Neuron (in vitro differentiated cells): Measurements from ENCODE around the gene LRRC4C.

Experiments used
- H2AFZ ChIP-seq: one replicate; pipeline ENCODE4 v1.6.1; 2013; ENCODE audit warnings: low read depth, mild to moderate bottlenecking, inconsistent platforms, low read length, moderate library complexity
- H3K27me3 ChIP-seq: one replicate; pipeline ENCODE4 v1.6.1; 2013; ENCODE audit warnings: low read length; ENCODE audit not compliant: insufficient read depth
- H3K36me3 ChIP-seq: one replicate; pipeline ENCODE4 v1.6.1; 2013; ENCODE audit warnings: low read length; ENCODE audit not compliant: insufficient read depth
- H3K4me1 ChIP-seq: one replicate; pipeline ENCODE4 v1.6.1; 2013; ENCODE audit warnings: low read length; ENCODE audit not compliant: insufficient read depth
- H3K4me3 ChIP-seq: 2 replicates; pipeline ENCODE4 v1.5.1; 2013; ENCODE audit warnings: mild to moderate bottlenecking, low read length, moderate library complexity
- H3K9me3 ChIP-seq: one replicate; pipeline ENCODE4 v1.6.1; 2013; ENCODE audit warnings: low read length

LRRC4C gene

GRCh38 chr11:41307296-41308080 is 152.0 kb downstream of the LRRC4C start:
- peaks cover 40% of the 10 kb centered on the region for H3K4me1 ChIP-seq
- H3K9me3 ChIP-seq = no peaks in the 10 kb centered on the region
- no peaks in the 10 kb centered on the region for H3K27me3 ChIP-seq
- no peak overlapping the region for H3K4me3 ChIP-seq
- H3K36me3 ChIP-seq = no peaks in the 10 kb centered on the region
- no peak overlapping the region for H2AFZ ChIP-seq

DNA sequence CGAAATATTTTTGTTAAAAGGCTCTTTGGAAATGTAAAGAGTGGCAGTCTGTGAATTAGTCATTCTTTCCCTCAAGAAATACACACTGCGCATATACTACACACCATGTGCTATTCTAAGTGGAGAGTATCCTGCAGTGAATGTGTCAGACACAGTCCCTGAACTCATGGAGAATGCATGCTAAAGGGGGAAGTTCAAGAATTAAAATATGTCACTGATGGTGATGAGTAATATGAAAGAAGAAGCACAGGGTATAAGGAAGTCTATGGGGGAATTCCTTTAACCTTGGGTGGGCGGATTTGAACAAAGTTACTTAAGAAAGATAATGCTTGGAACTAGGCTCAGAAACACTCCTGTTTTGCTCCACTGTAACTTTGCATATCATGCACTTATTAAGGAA is 153.0 kb downstream of the LRRC4C start:
- Histone ChIP-seq H3K4me1 (peaks cover 40% of the 10 kb centered on the region), H3K9me3 (no peaks in the 10 kb centered on the region), H2AFZ (no peak overlapping the region), H3K4me3 (no peak overlapping the region), H3K36me3 (no peaks in the 10 kb centered on the region), H3K27me3 (no peaks in the 10 kb centered on the region)

DNA sequence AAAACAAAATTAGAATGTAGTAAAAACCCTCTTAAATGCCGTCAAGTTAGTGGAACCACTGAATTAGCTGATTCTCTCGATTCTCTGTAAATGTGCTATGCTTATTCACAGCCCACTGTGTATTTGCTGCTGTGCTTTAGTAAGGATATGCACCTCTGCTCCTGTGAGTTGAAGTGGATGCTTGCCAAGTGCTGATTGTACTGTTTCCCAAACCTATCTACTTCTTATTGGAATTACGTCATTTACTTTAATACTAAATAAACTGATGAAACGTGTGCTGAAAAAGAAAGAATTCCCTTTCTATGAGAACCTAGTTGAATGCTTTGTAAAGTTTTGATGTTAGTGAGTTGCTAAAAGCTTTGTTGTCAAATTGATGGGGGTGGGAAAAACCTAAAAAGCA is 158.4 kb downstream of the LRRC4C start:
- Histone ChIP-seq H3K9me3 (no peaks in the 10 kb centered on the region), H3K4me3 (no peak overlapping the region), H3K27me3 (no peaks in the 10 kb centered on the region), H3K36me3 (no peaks in the 10 kb centered on the region), H3K4me1 (peaks cover 8% of the 10 kb centered on the region), H2AFZ (no peak overlapping the region)

- H3K9me3 ChIP-seq = no peaks in the 10 kb centered on the region
- H3K4me3 ChIP-seq = no peak overlapping the region
- H3K4me1 ChIP-seq = peaks cover 11% of the 10 kb centered on the region
- no peaks in the 10 kb centered on the region for H3K27me3 ChIP-seq
- H2AFZ ChIP-seq = no peak overlapping the region
- no peaks in the 10 kb centered on the region for H3K36me3 ChIP-seq
Observed at GRCh38 chr11:41289408-41289807, 170.0 kb downstream of the LRRC4C start.

DNA sequence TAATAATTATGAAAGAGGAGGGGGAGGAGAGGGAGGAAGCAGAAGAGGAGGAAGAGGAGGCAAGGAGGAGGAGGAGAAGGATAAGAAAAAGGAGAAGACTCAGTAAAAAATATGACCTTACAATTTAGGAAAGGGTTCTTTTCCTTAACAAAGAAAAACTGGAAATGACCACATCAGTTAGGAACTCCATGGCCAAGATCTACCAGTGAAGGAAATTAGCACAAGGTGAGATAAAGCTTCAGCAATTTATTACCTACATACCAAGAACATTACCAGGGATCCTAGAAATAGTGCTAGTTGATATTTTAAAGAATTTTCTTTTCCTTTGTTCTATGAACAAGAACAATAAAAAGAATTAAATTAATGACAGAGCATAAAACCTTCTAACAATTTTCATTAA is 172.7 kb downstream of the LRRC4C start:
- no peaks in the 10 kb centered on the region for H3K9me3 ChIP-seq
- peaks cover 37% of the 10 kb centered on the region for H3K4me1 ChIP-seq
- no peak overlapping the region for H3K4me3 ChIP-seq
- H2AFZ ChIP-seq = no peak overlapping the region
- H3K36me3 ChIP-seq = no peaks in the 10 kb centered on the region
- no peaks in the 10 kb centered on the region for H3K27me3 ChIP-seq

GRCh38 chr11:41284354-41284753 is 175.1 kb downstream of the LRRC4C start:
- H3K27me3 ChIP-seq = no peaks in the 10 kb centered on the region
- H3K9me3 ChIP-seq = no peaks in the 10 kb centered on the region
- H3K4me3 ChIP-seq = no peak overlapping the region
- H3K36me3 ChIP-seq = no peaks in the 10 kb centered on the region
- H2AFZ ChIP-seq = no peak overlapping the region
- H3K4me1 ChIP-seq = peaks cover 52% of the 10 kb centered on the region

- no peak overlapping the region for H2AFZ ChIP-seq
- H3K36me3 ChIP-seq = no peaks in the 10 kb centered on the region
- peaks cover 52% of the 10 kb centered on the region for H3K4me1 ChIP-seq
- no peak overlapping the region for H3K4me3 ChIP-seq
- H3K9me3 ChIP-seq = no peaks in the 10 kb centered on the region
- H3K27me3 ChIP-seq = no peaks in the 10 kb centered on the region
Observed at GRCh38 chr11:41283191-41283930, 176.1 kb downstream of the LRRC4C start.

DNA sequence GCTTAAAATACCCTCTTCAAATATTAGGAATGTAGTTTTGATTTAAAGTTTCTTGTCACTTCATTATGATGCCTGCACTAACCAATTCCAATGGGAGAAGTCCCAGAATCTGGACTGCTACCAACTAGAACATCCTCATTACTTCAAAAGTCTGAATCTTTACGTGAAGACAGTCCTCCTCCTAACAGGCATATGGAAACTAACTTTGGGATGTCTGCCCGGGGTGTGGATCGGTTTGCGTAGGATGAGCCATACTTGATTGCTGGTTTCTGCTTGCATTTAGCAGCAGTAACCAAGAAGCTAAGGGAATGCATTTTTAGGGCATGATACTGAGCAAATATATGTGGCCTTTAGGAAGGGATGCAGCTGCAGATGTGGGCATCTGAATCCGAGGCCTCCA is 177.1 kb downstream of the LRRC4C start:
- H2AFZ ChIP-seq = no peak overlapping the region

DNA sequence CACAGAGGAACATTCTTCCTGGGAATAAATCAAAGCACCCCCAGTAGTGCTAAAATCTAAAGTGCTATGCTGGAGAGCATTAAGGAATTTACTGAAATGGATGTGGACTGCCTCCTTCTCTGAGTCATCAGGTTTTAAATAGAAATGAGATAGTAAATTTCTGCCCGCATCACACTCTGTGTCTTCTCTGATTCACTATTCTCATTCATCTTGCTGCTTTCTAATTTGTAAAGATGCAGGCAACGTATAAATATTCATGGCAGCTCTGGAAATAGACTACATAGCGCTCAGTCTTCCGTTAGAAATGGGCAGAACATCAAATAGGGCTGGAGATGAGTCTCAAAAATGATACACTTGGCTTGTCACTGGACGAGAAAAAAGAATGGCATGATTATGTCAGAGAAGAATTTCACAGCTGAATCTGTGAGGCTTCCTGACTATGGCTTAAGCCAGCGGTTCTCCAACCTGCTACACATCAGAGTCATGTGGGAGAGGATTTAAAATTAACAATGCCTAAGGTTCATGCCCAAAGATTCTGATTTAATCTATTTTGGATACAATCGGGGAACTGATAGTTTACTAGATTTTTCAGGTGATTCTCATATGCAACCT is 178.2 kb downstream of the LRRC4C start:
- Histone ChIP-seq H3K27me3 (no peaks in the 10 kb centered on the region), H2AFZ (no peak overlapping the region), H3K4me3 (no peak overlapping the region), H3K36me3 (no peaks in the 10 kb centered on the region), H3K9me3 (no peaks in the 10 kb centered on the region), H3K4me1 (peaks cover 67% of the 10 kb centered on the region)

More for the DNA sequence above, 177.1 kb downstream of the LRRC4C start:
- H3K27me3 ChIP-seq = no peaks in the 10 kb centered on the region
- peaks cover 55% of the 10 kb centered on the region for H3K4me1 ChIP-seq
- H3K9me3 ChIP-seq = no peaks in the 10 kb centered on the region
- no peak overlapping the region for H3K4me3 ChIP-seq
- no peaks in the 10 kb centered on the region for H3K36me3 ChIP-seq

DNA sequence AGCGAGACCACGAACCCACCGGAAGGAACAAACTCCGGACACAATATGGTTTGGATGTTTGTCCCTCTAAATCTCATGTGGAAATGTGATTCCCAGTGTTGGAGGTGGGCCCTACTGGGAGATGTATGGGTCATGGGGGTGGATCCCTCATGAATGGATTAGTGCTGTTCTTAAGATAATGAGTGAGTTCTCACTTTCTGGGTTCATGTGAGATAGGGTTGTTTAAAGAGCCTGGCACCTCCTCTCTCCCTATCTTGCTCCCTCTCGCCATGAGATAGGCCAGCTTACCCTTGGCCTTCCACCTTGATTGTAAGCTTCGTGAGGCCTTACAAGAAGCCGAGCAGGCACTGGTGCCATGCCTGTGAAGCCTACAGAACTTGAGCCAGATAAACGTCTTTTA is 184.6 kb downstream of the LRRC4C start:
- Histone ChIP-seq H2AFZ (no peak overlapping the region), H3K9me3 (no peaks in the 10 kb centered on the region), H3K4me3 (no peak overlapping the region), H3K36me3 (no peaks in the 10 kb centered on the region), H3K27me3 (no peaks in the 10 kb centered on the region), H3K4me1 (peaks cover 18% of the 10 kb centered on the region)

DNA sequence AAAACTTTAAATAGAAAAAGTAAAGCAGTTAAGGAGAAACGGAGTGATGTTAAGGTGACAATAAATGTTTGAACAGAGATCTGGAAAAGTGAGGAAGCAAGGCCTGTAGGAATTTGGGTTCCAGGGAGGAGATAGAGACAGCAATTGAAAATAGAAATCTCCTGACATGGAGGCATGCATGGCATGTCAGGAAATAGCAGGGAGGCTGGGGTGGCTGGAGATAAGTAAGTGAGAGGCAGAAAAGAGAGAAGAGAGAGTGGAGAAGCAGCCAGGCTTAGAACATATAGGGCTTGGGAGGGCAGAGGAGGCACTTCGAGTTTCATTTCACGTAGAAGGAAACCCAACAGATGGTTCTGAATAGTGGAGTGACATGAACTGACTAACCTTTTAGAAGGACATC is 185.5 kb downstream of the LRRC4C start:
- no peak overlapping the region for H2AFZ ChIP-seq
- H3K36me3 ChIP-seq = no peaks in the 10 kb centered on the region
- no peaks in the 10 kb centered on the region for H3K9me3 ChIP-seq

GRCh38 chr11:41267451-41267850 is 192.0 kb downstream of the LRRC4C start:
- H2AFZ ChIP-seq = no peak overlapping the region
- H3K4me1 ChIP-seq = no peaks in the 10 kb centered on the region
- H3K36me3 ChIP-seq = no peaks in the 10 kb centered on the region
- H3K27me3 ChIP-seq = no peaks in the 10 kb centered on the region
- no peaks in the 10 kb centered on the region for H3K9me3 ChIP-seq
- H3K4me3 ChIP-seq = no peak overlapping the region

More for the DNA sequence above, 185.5 kb downstream of the LRRC4C start:
- H3K4me3 ChIP-seq = no peak overlapping the region
- H3K4me1 ChIP-seq = peaks cover 18% of the 10 kb centered on the region
- no peaks in the 10 kb centered on the region for H3K27me3 ChIP-seq

- H3K9me3 ChIP-seq = no peaks in the 10 kb centered on the region
- no peak overlapping the region for H3K4me3 ChIP-seq
- no peaks in the 10 kb centered on the region for H3K27me3 ChIP-seq
- no peaks in the 10 kb centered on the region for H3K4me1 ChIP-seq
- H2AFZ ChIP-seq = no peak overlapping the region
- no peaks in the 10 kb centered on the region for H3K36me3 ChIP-seq
Observed at GRCh38 chr11:41256041-41256440, 203.4 kb downstream of the LRRC4C start.
